Naive thymus-derived CD4-positive, alpha-beta T cell (primary cell): ENCODE data around the gene CREB5. TPM values are rescaled to one million over a fixed set of nuclear protein-coding genes. Genes with fewer than 3 reads are reported as not detected.

Experiments used
- ATAC-seq: fragments of 150-1000 bp; cut with Tn5 transposase; 2 replicates; pipeline ENCODE4 v1.10.0; 2021; ENCODE audit warnings: mild to moderate bottlenecking, moderate library complexity
- CTCF ChIA-PET: fragments of 350-600 bp; sonication (Branson Sonifier 250); formaldehyde crosslinking; loops from one replicate; lab custom pipeline; 2021; ENCODE audit warnings: antibody characterized with exemption; lab: Charles Lee
- POLR2A ChIA-PET: fragments of 350-600 bp; sonication (Branson Sonifier 250); formaldehyde crosslinking; loops from one replicate; lab custom pipeline; 2021; ENCODE audit warnings: antibody characterized with exemption, inconsistent platforms; lab: Charles Lee
- DNase-seq, 9 donors: peaks; one replicate each; pipeline versions ENCODE4 v3.0.0 to v3.0.0-alpha.2; 2020 to 2022; ENCODE audit warnings: mixed read lengths in 1 of 9
- H3K27ac ChIP-seq: one replicate; pipeline ENCODE4 v1.7.0; 2013; ENCODE audit warnings: mild to moderate bottlenecking, low read depth, low read length, moderate library complexity
- H3K27me3 ChIP-seq, 2 donors: one replicate each; pipeline ENCODE4 v1.7.0; 2013; ENCODE audit warnings: low read length in 2 of 2, mild to moderate bottlenecking in 2 of 2, moderate library complexity in 2 of 2; ENCODE audit not compliant: control insufficient read depth in 2 of 2, insufficient read depth in 2 of 2
- H3K36me3 ChIP-seq, 3 experiments: 1 replicate in 2 of 3; 2 replicates in 1 of 3; pipeline ENCODE4 v1.7.0; 2013; ENCODE audit warnings: low read length in 3 of 3, mild to moderate bottlenecking in 3 of 3, moderate library complexity in 1 of 3; ENCODE audit not compliant: insufficient read depth in 3 of 3, control insufficient read depth in 2 of 3
- H3K4me1 ChIP-seq, 2 donors: one replicate each; pipeline ENCODE4 v1.7.0; 2013; ENCODE audit warnings: low read length in 2 of 2, mild to moderate bottlenecking in 2 of 2, moderate library complexity in 1 of 2; ENCODE audit not compliant: control insufficient read depth in 2 of 2, insufficient read depth in 2 of 2
- H3K4me3 ChIP-seq: 2 replicates; pipeline ENCODE4 v1.7.0; 2013; ENCODE audit warnings: mild to moderate bottlenecking, low read length
- H3K9me3 ChIP-seq, 3 experiments: 1 replicate in 2 of 3; 2 replicates in 1 of 3; pipeline ENCODE4 v1.7.0; 2013; ENCODE audit warnings: low read length in 3 of 3; ENCODE audit not compliant: control insufficient read depth in 2 of 3
- H3K27ac Mint-ChIP-seq, 9 donors: one replicate each; pipeline ENCODE4 v1.8.0; 2020 to 2022; ENCODE audit warnings: mixed read lengths in 9 of 9, mild to moderate bottlenecking in 8 of 9, moderate library complexity in 5 of 9, inconsistent platforms in 2 of 9
- H3K27me3 Mint-ChIP-seq, 5 donors: one replicate each; pipeline ENCODE4 v1.8.0; 2021 to 2022; ENCODE audit warnings: mixed read lengths in 5 of 5, mild to moderate bottlenecking in 1 of 5
- H3K36me3 Mint-ChIP-seq, 5 donors: one replicate each; pipeline ENCODE4 v1.8.0; 2020 to 2022; ENCODE audit warnings: mixed read lengths in 5 of 5, mild to moderate bottlenecking in 3 of 5, inconsistent platforms in 1 of 5
- H3K4me1 Mint-ChIP-seq, 7 donors: one replicate each; pipeline ENCODE4 v1.8.0; 2020 to 2022; ENCODE audit warnings: mixed read lengths in 7 of 7, mild to moderate bottlenecking in 3 of 7, inconsistent platforms in 1 of 7
- H3K4me3 Mint-ChIP-seq, 10 donors: one replicate each; pipeline ENCODE4 v1.8.0; 2020 to 2022; ENCODE audit warnings: mild to moderate bottlenecking in 10 of 10, mixed read lengths in 10 of 10, moderate library complexity in 6 of 10, inconsistent platforms in 2 of 10
- H3K9me3 Mint-ChIP-seq, 11 donors: one replicate each; pipeline ENCODE4 v1.8.0; 2020 to 2022; ENCODE audit warnings: mixed read lengths in 11 of 11, mild to moderate bottlenecking in 4 of 11, inconsistent platforms in 1 of 11, moderate library complexity in 1 of 11
- intact Hi-C, 2 donors: fragments of 100-400 bp; cut with micrococcal nuclease; formaldehyde crosslinking; loops; one replicate each; pipeline ENCODE4 v1.15.1; 2023
- polyA plus RNA-seq, 2 donors: library from polyadenylated mRNA; unstranded; fragments of 300-500 nt; fragmentation: Illumina TruSeq; gene quantifications; one replicate each; pipeline ENCODE4 v1.2.3, GENCODE V29; 2021
- total RNA-seq, 6 experiments: library from RNA in 5 of 6; stranded (reverse) in 5 of 6; gene quantifications; 1 replicate in 5 of 6; 2 replicates in 1 of 6; pipeline ENCODE4 v1.2.3 and lab custom pipeline; 2021 to 2026

CREB5 gene
- total and polyA plus RNA-seq, 7 experiments from 2014 or later, result 0.22 to 18.4 (median 3.6) TPM; not detected in 4

GRCh38 chr7:28754027-28754426, 341.7 kb downstream of the CREB5 start:
- Mint-ChIP-seq H3K36me3 (no peaks in the 10 kb centered on the region), H3K9me3 (peaks cover 0 to 2% (median 0%) of the 10 kb centered on the region in 11 donors), H3K27ac (no peak overlapping the region), H3K4me1 (no peaks in the 10 kb centered on the region), H3K4me3 (no peak overlapping the region), H3K27me3 (peaks cover 0 to 10% (median 4%) of the 10 kb centered on the region in 5 donors)
- intact Hi-C loops, result no loop called here
- H3K4me3 ChIP-seq, result no peak overlapping the region
- CTCF ChIA-PET, result no interaction called here
- no peak for DNase-seq
- H3K36me3 ChIP-seq, result no peaks in the 10 kb centered on the region
- H3K4me1 ChIP-seq, result no peaks in the 10 kb centered on the region
- H3K27ac ChIP-seq, result no peak overlapping the region
- POLR2A ChIA-PET, result no interaction called here
- no peak for ATAC-seq
- no peaks in the 10 kb centered on the region for H3K27me3 ChIP-seq
- no peaks in the 10 kb centered on the region for H3K9me3 ChIP-seq

GRCh38 chr7:28754447-28754846, 342.1 kb downstream of the CREB5 start:
- H3K27ac ChIP-seq, result no peak overlapping the region
- no peaks in the 10 kb centered on the region for H3K4me1 ChIP-seq
- H3K4me3 ChIP-seq, result no peak overlapping the region
- no peak for DNase-seq
- Mint-ChIP-seq H3K27ac (no peak overlapping the region), H3K4me1 (no peaks in the 10 kb centered on the region), H3K36me3 (no peaks in the 10 kb centered on the region), H3K27me3 (peaks cover 0 to 10% (median 4%) of the 10 kb centered on the region in 5 donors), H3K4me3 (no peak overlapping the region), H3K9me3 (peaks cover 0 to 2% (median 0%) of the 10 kb centered on the region in 11 donors)
- H3K27me3 ChIP-seq, result no peaks in the 10 kb centered on the region
- no peaks in the 10 kb centered on the region for H3K36me3 ChIP-seq
- POLR2A ChIA-PET, result no interaction called here
- intact Hi-C loops, result no loop called here
- CTCF ChIA-PET, result no interaction called here
- no peak for ATAC-seq
- H3K9me3 ChIP-seq, result no peaks in the 10 kb centered on the region

- no peaks in the 10 kb centered on the region for H3K36me3 ChIP-seq
- no peak overlapping the region for H3K4me3 ChIP-seq
- no peak for ATAC-seq
- no peaks in the 10 kb centered on the region for H3K4me1 ChIP-seq
- no peak for DNase-seq
- H3K27ac ChIP-seq, result no peak overlapping the region
- POLR2A ChIA-PET, result no interaction called here
- Mint-ChIP-seq H3K36me3 (no peaks in the 10 kb centered on the region), H3K27me3 (peaks cover 0 to 10% (median 4%) of the 10 kb centered on the region in 5 donors), H3K27ac (no peak overlapping the region), H3K9me3 (peaks cover 0 to 2% (median 0%) of the 10 kb centered on the region in 11 donors), H3K4me3 (no peak overlapping the region), H3K4me1 (no peaks in the 10 kb centered on the region)
- CTCF ChIA-PET, result no interaction called here
- intact Hi-C loops, result no loop called here
- H3K27me3 ChIP-seq, result no peaks in the 10 kb centered on the region
- H3K9me3 ChIP-seq, result no peaks in the 10 kb centered on the region
Observed at GRCh38 chr7:28755255-28755654, 342.9 kb downstream of the CREB5 start.

GRCh38 chr7:28758186-28758585, 345.9 kb downstream of the CREB5 start:
- DNase-seq, result no peak
- no peak overlapping the region for H3K4me3 Mint-ChIP-seq
- no peak overlapping the region for H3K27ac Mint-ChIP-seq
- Histone ChIP-seq H3K4me1 (no peaks in the 10 kb centered on the region), H3K27me3 (no peaks in the 10 kb centered on the region), H3K36me3 (no peaks in the 10 kb centered on the region), H3K9me3 (no peaks in the 10 kb centered on the region), H3K4me3 (no peak overlapping the region), H3K27ac (no peak overlapping the region)
- peaks cover 0 to 2% (median 0%) of the 10 kb centered on the region in 11 donors for H3K9me3 Mint-ChIP-seq
- intact Hi-C loops, result no loop called here
- peaks cover 0 to 13% (median 5%) of the 10 kb centered on the region in 5 donors for H3K27me3 Mint-ChIP-seq
- ChIA-PET CTCF (no interaction called here), POLR2A (no interaction called here)
- no peaks in the 10 kb centered on the region for H3K4me1 Mint-ChIP-seq
- no peak for ATAC-seq
- no peaks in the 10 kb centered on the region for H3K36me3 Mint-ChIP-seq

GRCh38 chr7:28759475-28759971, 347.2 kb downstream of the CREB5 start:
- ATAC-seq (no peak), DNase-seq (no peak)
- H3K27me3 ChIP-seq, result no peaks in the 10 kb centered on the region
- Mint-ChIP-seq H3K36me3 (no peaks in the 10 kb centered on the region), H3K4me3 (no peak overlapping the region), H3K27me3 (peaks cover 0 to 13% (median 5%) of the 10 kb centered on the region in 5 donors), H3K9me3 (peaks cover 0 to 2% (median 0%) of the 10 kb centered on the region in 11 donors), H3K27ac (no peak overlapping the region), H3K4me1 (no peaks in the 10 kb centered on the region)
- ChIA-PET POLR2A (no interaction called here), CTCF (no interaction called here)
- H3K9me3 ChIP-seq, result no peaks in the 10 kb centered on the region
- no peak overlapping the region for H3K4me3 ChIP-seq
- no peaks in the 10 kb centered on the region for H3K4me1 ChIP-seq
- no peak overlapping the region for H3K27ac ChIP-seq
- intact Hi-C loops, result no loop called here
- no peaks in the 10 kb centered on the region for H3K36me3 ChIP-seq

- Histone ChIP-seq H3K27me3 (no peaks in the 10 kb centered on the region), H3K9me3 (no peaks in the 10 kb centered on the region), H3K4me3 (no peak overlapping the region), H3K36me3 (no peaks in the 10 kb centered on the region), H3K27ac (no peak overlapping the region), H3K4me1 (no peaks in the 10 kb centered on the region)
- ATAC-seq (no peak), DNase-seq (no peak)
- CTCF ChIA-PET, result no interaction called here
- Mint-ChIP-seq H3K36me3 (no peaks in the 10 kb centered on the region), H3K27ac (no peak overlapping the region), H3K4me1 (no peaks in the 10 kb centered on the region), H3K9me3 (no peaks in the 10 kb centered on the region), H3K27me3 (peaks cover 3 to 12% (median 7%) of the 10 kb centered on the region in 5 donors), H3K4me3 (no peak overlapping the region)
- POLR2A ChIA-PET, result no interaction called here
- intact Hi-C loops, result no loop called here
Observed at GRCh38 chr7:28761505-28761904, 349.2 kb downstream of the CREB5 start.

GRCh38 chr7:28762651-28763050, 350.3 kb downstream of the CREB5 start:
- Mint-ChIP-seq H3K4me3 (no peak overlapping the region), H3K27ac (no peak overlapping the region), H3K4me1 (no peaks in the 10 kb centered on the region), H3K27me3 (peaks cover 3 to 20% (median 7%) of the 10 kb centered on the region in 5 donors), H3K9me3 (no peaks in the 10 kb centered on the region), H3K36me3 (no peaks in the 10 kb centered on the region)
- intact Hi-C loops, result no loop called here
- no peak for DNase-seq
- Histone ChIP-seq H3K9me3 (no peaks in the 10 kb centered on the region), H3K4me1 (no peaks in the 10 kb centered on the region), H3K4me3 (no peak overlapping the region), H3K27ac (no peak overlapping the region), H3K27me3 (no peaks in the 10 kb centered on the region), H3K36me3 (no peaks in the 10 kb centered on the region)
- ChIA-PET POLR2A (no interaction called here), CTCF (no interaction called here)
- no peak for ATAC-seq
